Stimulated activated naive CD8-positive, alpha-beta T cell treated with anti-CD3 and anti-CD28 coated beads, Interleukin-15, Interleukin-2, amounts not matched to agents 100 ng/mL and 50 ng/mL, for 24 hours (primary cell): ENCODE measurements around the gene SLCO3A1.

Source experiments
- H3K27ac Mint-ChIP-seq: one replicate; pipeline ENCODE4 v1.8.0; 2021; ENCODE audit warnings: mild to moderate bottlenecking, mixed read lengths
- H3K27me3 Mint-ChIP-seq: one replicate; pipeline ENCODE4 v1.8.0; 2021; ENCODE audit warnings: mixed read lengths
- H3K36me3 Mint-ChIP-seq: one replicate; pipeline ENCODE4 v1.8.0; 2021; ENCODE audit warnings: low read depth, mixed read lengths
- H3K4me1 Mint-ChIP-seq: one replicate; pipeline ENCODE4 v1.8.0; 2021; ENCODE audit warnings: low read depth, mixed read lengths
- H3K4me3 Mint-ChIP-seq: one replicate; pipeline ENCODE4 v1.8.0; 2021; ENCODE audit warnings: mild to moderate bottlenecking, mixed read lengths
- H3K9me3 Mint-ChIP-seq: one replicate; pipeline ENCODE4 v1.8.0; 2021; ENCODE audit warnings: mixed read lengths

SLCO3A1 gene

GRCh38 chr15:91988071-91988470 is 134.6 kb downstream of the SLCO3A1 start:
- H3K4me1 Mint-ChIP-seq = peaks cover 8% of the 10 kb centered on the region
- H3K36me3 Mint-ChIP-seq = peaks cover under 1% of the 10 kb centered on the region
- no peak overlapping the region for H3K27ac Mint-ChIP-seq
- H3K27me3 Mint-ChIP-seq = no peaks in the 10 kb centered on the region
- no peak overlapping the region for H3K4me3 Mint-ChIP-seq
- no peaks in the 10 kb centered on the region for H3K9me3 Mint-ChIP-seq

- Mint-ChIP-seq H3K27me3 (no peaks in the 10 kb centered on the region), H3K27ac (no peak overlapping the region), H3K9me3 (no peaks in the 10 kb centered on the region), H3K36me3 (peaks cover 4% of the 10 kb centered on the region), H3K4me1 (peaks cover 11% of the 10 kb centered on the region), H3K4me3 (no peak overlapping the region)
Observed at GRCh38 chr15:91988655-91989054, 135.1 kb downstream of the SLCO3A1 start.

GRCh38 chr15:91989821-91990220 is 136.3 kb downstream of the SLCO3A1 start:
- no peaks in the 10 kb centered on the region for H3K27me3 Mint-ChIP-seq
- no peaks in the 10 kb centered on the region for H3K9me3 Mint-ChIP-seq
- H3K4me1 Mint-ChIP-seq = peaks cover 11% of the 10 kb centered on the region
- no peak overlapping the region for H3K4me3 Mint-ChIP-seq
- no peak overlapping the region for H3K27ac Mint-ChIP-seq
- H3K36me3 Mint-ChIP-seq = peaks cover 4% of the 10 kb centered on the region

- Mint-ChIP-seq H3K4me3 (no peak overlapping the region), H3K4me1 (peaks cover 11% of the 10 kb centered on the region), H3K27ac (no peak overlapping the region)
Observed at GRCh38 chr15:91992945-91993344, 139.4 kb downstream of the SLCO3A1 start.

GRCh38 chr15:91995146-91995545 is 141.6 kb downstream of the SLCO3A1 start:
- peaks cover 4% of the 10 kb centered on the region for H3K36me3 Mint-ChIP-seq
- no peak overlapping the region for H3K27ac Mint-ChIP-seq
- no peaks in the 10 kb centered on the region for H3K9me3 Mint-ChIP-seq
- no peak overlapping the region for H3K4me3 Mint-ChIP-seq
- peaks cover 11% of the 10 kb centered on the region for H3K4me1 Mint-ChIP-seq
- H3K27me3 Mint-ChIP-seq = no peaks in the 10 kb centered on the region

More at GRCh38 chr15:91992945-91993344, 139.4 kb downstream of the SLCO3A1 start:
- H3K27me3 Mint-ChIP-seq = no peaks in the 10 kb centered on the region
- H3K36me3 Mint-ChIP-seq = peaks cover 4% of the 10 kb centered on the region
- H3K9me3 Mint-ChIP-seq = no peaks in the 10 kb centered on the region

GRCh38 chr15:91997163-91997562 is 143.7 kb downstream of the SLCO3A1 start:
- no peak overlapping the region for H3K27ac Mint-ChIP-seq
- H3K36me3 Mint-ChIP-seq = peaks cover 4% of the 10 kb centered on the region
- peaks cover 11% of the 10 kb centered on the region for H3K4me1 Mint-ChIP-seq
- no peaks in the 10 kb centered on the region for H3K9me3 Mint-ChIP-seq
- no peak overlapping the region for H3K4me3 Mint-ChIP-seq
- H3K27me3 Mint-ChIP-seq = no peaks in the 10 kb centered on the region

GRCh38 chr15:92000709-92001108 is 147.2 kb downstream of the SLCO3A1 start:
- Mint-ChIP-seq H3K27ac (no peak overlapping the region), H3K4me3 (no peak overlapping the region), H3K36me3 (no peaks in the 10 kb centered on the region), H3K9me3 (no peaks in the 10 kb centered on the region), H3K4me1 (peaks cover 6% of the 10 kb centered on the region), H3K27me3 (no peaks in the 10 kb centered on the region)

- H3K4me1 Mint-ChIP-seq = peaks cover 6% of the 10 kb centered on the region
- no peak overlapping the region for H3K4me3 Mint-ChIP-seq
- H3K27me3 Mint-ChIP-seq = no peaks in the 10 kb centered on the region
- H3K36me3 Mint-ChIP-seq = no peaks in the 10 kb centered on the region
- H3K27ac Mint-ChIP-seq = no peak overlapping the region
- no peaks in the 10 kb centered on the region for H3K9me3 Mint-ChIP-seq
Observed at GRCh38 chr15:92001307-92001706, 147.8 kb downstream of the SLCO3A1 start.

GRCh38 chr15:92002666-92003065 is 149.2 kb downstream of the SLCO3A1 start:
- no peak overlapping the region for H3K4me3 Mint-ChIP-seq
- no peaks in the 10 kb centered on the region for H3K27me3 Mint-ChIP-seq
- H3K27ac Mint-ChIP-seq = no peak overlapping the region
- H3K36me3 Mint-ChIP-seq = no peaks in the 10 kb centered on the region
- H3K4me1 Mint-ChIP-seq = peaks cover 18% of the 10 kb centered on the region
- no peaks in the 10 kb centered on the region for H3K9me3 Mint-ChIP-seq

- Mint-ChIP-seq H3K36me3 (no peaks in the 10 kb centered on the region), H3K27me3 (no peaks in the 10 kb centered on the region), H3K4me1 (peaks cover 25% of the 10 kb centered on the region), H3K9me3 (no peaks in the 10 kb centered on the region), H3K4me3 (no peak overlapping the region), H3K27ac (no peak overlapping the region)
Observed at GRCh38 chr15:92003515-92004067, 150.1 kb downstream of the SLCO3A1 start.

GRCh38 chr15:92005154-92005553 is 151.6 kb downstream of the SLCO3A1 start:
- H3K27ac Mint-ChIP-seq = no peak overlapping the region
- peaks cover 38% of the 10 kb centered on the region for H3K4me1 Mint-ChIP-seq
- no peaks in the 10 kb centered on the region for H3K9me3 Mint-ChIP-seq
- no peaks in the 10 kb centered on the region for H3K27me3 Mint-ChIP-seq
- H3K4me3 Mint-ChIP-seq = no peak overlapping the region
- H3K36me3 Mint-ChIP-seq = no peaks in the 10 kb centered on the region

- peaks cover 48% of the 10 kb centered on the region for H3K4me1 Mint-ChIP-seq
- no peaks in the 10 kb centered on the region for H3K9me3 Mint-ChIP-seq
- no peaks in the 10 kb centered on the region for H3K27me3 Mint-ChIP-seq
- H3K27ac Mint-ChIP-seq = no peak overlapping the region
- H3K36me3 Mint-ChIP-seq = no peaks in the 10 kb centered on the region
- no peak overlapping the region for H3K4me3 Mint-ChIP-seq
Observed at GRCh38 chr15:92006186-92007028, 152.9 kb downstream of the SLCO3A1 start.

- Mint-ChIP-seq H3K27ac (no peak overlapping the region), H3K36me3 (no peaks in the 10 kb centered on the region), H3K4me3 (peak overlapping the region; percentile 8), H3K4me1 (peaks cover 64% of the 10 kb centered on the region), H3K27me3 (no peaks in the 10 kb centered on the region), H3K9me3 (no peaks in the 10 kb centered on the region)
Observed at GRCh38 chr15:92009162-92009561, 155.7 kb downstream of the SLCO3A1 start.

GRCh38 chr15:92011611-92012367 is 158.3 kb downstream of the SLCO3A1 start:
- Mint-ChIP-seq H3K9me3 (no peaks in the 10 kb centered on the region), H3K27ac (peak overlapping the region; percentile 66), H3K36me3 (no peaks in the 10 kb centered on the region), H3K27me3 (no peaks in the 10 kb centered on the region), H3K4me1 (peaks cover 60% of the 10 kb centered on the region), H3K4me3 (peak overlapping the region; percentile 61)

GRCh38 chr15:92012368-92012629 is 158.8 kb downstream of the SLCO3A1 start:
- peak overlapping the region; percentile 66 for H3K27ac Mint-ChIP-seq
- H3K9me3 Mint-ChIP-seq = no peaks in the 10 kb centered on the region
- H3K4me3 Mint-ChIP-seq = peak overlapping the region; percentile 61
- peaks cover 55% of the 10 kb centered on the region for H3K4me1 Mint-ChIP-seq
- H3K27me3 Mint-ChIP-seq = no peaks in the 10 kb centered on the region
- no peaks in the 10 kb centered on the region for H3K36me3 Mint-ChIP-seq
